ENCODE data around the gene CBX2.

Gene CBX2

GRCh38 chr17:79831265-79832217 lies 53.6 kb downstream of the CBX2 start:
- no peak for DNase-seq

GRCh38 chr17:79832218-79833109 lies 54.5 kb downstream of the CBX2 start:
- DNase-seq = no peak

- DNase-seq = no peak
Observed at GRCh38 chr17:79833110-79833450, 55.1 kb downstream of the CBX2 start.

DNA sequence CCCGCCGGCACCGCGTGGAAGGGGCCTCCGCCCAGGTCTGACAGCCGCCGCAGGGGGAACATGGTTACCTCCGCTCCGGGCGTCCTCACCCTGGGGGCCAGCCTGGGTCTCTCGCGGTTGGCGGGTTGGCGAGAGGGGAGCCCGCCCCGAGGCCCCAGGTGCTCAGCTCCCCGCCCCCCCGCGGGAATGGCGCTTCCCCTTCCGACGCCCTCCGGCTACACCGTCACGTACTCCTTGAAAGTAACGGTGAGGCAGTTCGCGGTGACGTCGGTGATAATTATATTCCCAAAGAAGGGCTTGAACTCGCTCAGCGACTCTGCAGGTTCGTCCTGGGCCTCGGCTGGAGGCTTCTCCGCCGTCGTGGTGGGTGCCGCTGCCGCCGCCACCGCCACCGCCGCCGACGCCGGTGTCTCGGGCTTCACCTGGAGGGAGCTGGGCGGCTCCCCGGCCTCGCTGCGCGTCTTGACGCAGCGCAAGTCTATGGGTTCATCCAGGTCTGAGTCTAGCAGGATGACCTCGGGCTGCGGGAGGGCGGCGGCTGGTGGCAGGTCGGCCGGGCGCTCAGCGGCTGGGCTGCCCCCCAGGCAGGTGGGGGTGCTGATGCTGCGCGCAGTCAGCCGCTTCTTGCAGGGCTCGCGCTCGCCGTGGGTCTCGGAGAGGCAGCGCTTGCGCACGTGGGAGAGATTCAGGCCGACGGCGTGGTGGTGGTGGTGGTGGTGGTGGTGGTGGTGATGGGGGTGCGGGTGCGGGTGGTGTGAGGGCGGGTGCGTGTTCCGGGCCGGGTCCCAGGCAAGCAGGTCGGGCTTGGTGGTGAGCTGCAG lies 56.0 kb downstream of the CBX2 start:
- no peak for DNase-seq

GRCh38 chr17:79834565-79835469 lies 56.9 kb downstream of the CBX2 start:
- peak; percentile 83 for DNase-seq

DNA sequence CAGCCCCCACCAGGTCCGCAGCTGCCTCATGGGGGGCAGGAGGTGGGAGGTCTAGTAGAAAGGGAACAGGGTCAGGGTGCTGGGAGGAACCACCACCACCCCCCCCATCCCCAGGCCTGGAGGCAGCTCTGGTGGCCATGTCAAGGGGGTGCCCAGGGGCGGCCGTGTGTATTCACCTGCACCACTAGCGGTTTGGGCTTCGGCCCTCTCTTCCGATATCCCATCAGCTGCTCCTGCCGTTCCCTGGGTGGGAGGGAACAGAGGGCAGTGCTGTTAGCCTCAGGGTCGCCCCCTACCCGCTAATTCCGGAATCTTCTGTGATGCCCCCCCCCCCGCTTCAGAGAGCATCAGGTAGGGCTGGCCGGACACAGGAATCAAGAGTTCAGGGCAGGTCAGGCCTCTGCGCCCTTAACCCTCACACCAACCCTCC lies 57.5 kb downstream of the CBX2 start:
- no peak for DNase-seq

GRCh38 chr17:79835953-79836509 lies 58.1 kb downstream of the CBX2 start:
- peak; percentile 32 for DNase-seq

DNA sequence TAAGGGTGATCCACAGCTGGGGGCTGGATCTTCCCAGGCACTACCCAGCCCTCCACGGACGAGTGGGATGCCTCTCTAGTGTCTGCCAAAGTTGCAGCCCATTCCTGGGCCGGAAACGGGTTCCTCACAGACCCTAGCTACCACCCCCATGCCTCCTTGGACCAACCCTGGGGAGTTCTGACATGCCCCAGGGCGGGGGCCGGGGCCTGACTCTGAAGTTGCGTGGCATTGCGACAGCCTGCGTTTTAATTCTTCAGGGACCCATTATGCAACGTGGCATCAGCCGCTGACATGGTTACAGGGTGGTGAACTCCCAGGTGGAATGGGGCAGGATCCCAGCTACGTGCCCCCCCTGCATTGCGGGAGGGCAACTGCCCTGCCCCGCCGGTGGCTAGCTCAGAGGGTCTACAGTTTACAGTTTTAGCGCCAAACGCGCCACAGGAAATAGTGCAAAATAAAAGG lies 58.6 kb downstream of the CBX2 start:
- DNase-seq = no peak

DNA sequence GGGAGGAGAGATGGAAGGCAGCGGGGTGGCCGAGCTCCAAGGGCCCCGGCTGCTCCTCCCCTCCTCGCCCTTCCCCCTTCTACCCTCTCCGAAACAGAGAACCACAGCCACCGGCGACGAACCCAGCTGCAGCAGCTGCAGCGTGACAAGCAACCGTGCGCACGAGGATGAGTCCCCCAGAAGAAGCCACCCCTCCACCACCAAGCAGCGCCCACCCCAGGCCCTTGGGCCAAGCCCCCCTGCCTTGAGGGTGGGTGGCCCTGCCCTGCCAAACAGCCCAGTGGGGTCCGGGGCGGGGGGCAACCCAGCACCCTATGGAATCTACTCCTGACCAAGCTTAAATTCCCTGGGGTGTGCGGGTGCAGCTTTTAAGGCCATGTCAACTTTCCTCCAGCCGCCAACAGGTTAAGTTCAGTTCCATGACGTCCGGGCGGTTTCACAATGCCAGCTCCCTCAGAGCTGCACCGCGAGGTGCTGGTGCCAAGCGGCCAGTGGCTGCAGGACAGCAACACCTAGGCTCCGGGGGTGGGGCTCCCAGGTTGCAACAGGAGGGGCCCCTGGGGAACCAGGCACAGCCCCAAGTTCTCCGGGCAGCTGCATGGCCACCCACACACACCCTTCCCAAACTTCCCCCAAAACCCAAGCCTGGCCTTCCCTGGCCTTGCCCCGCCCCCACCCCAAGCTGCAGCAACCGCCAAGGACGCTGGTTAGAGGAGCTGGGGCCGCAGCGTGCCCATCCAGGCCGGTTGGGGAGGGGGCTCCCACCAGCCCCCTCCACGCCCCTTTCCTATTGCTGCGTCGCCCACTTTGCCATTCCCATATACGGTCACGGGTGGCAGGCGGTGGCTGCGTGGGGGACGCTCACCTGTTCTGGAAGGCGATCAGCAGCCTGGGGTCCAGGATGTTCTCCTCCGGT lies 59.3 kb downstream of the CBX2 start:
- peak; percentile 78 for DNase-seq

Data from stimulated activated CD8-positive, alpha-beta memory T cell treated with anti-CD3 and anti-CD28 coated beads, Interleukin-4, amount 100 ng/mL, for 48 hours (primary cell).